GM23248 (cell line): ENCODE measurements around the gene ZNF783. TPM values are rescaled to one million over a fixed set of nuclear protein-coding genes. Genes with fewer than 3 reads are reported as not detected.

Experiments
- DNase-seq: peaks from one replicate; pipeline ENCODE4 v3.0.0-alpha.2; 2015
- H2AFZ ChIP-seq: fragments of 200-600 bp; sonication (generic); 2 replicates; pipeline ENCODE4 v1.6.1; 2016; ENCODE audit warnings: antibody characterized with exemption
- H3F3A ChIP-seq: fragments of 200-600 bp; sonication (generic); 2 replicates; pipeline ENCODE4 v1.6.1; 2016; ENCODE audit warnings: mild to moderate bottlenecking, antibody characterized with exemption, mixed run types; ENCODE audit not compliant: insufficient read depth
- H3K27ac ChIP-seq: fragments of 200-600 bp; sonication (generic); 2 replicates; pipeline ENCODE4 v1.5.1; 2016; ENCODE audit warnings: mild to moderate bottlenecking
- H3K27me3 ChIP-seq: fragments of 200-600 bp; sonication (generic); replicated peaks from 2 replicates; pipeline ENCODE4 v1.6.1; 2016; ENCODE audit warnings: mild to moderate bottlenecking; ENCODE audit not compliant: insufficient read depth
- H3K36me3 ChIP-seq: fragments of 200-600 bp; sonication (generic); 2 replicates; pipeline ENCODE4 v1.6.1; 2016; ENCODE audit warnings: low read depth, mild to moderate bottlenecking
- H3K4me1 ChIP-seq: fragments of 200-600 bp; sonication (generic); 2 replicates; pipeline ENCODE4 v1.6.1; 2016; ENCODE audit warnings: mild to moderate bottlenecking; ENCODE audit not compliant: insufficient read depth
- H3K4me2 ChIP-seq: fragments of 200-600 bp; sonication (generic); one replicate; pipeline ENCODE4 v1.6.1; 2016; ENCODE audit warnings: mild to moderate bottlenecking; ENCODE audit not compliant: unreplicated experiment
- H3K4me3 ChIP-seq: fragments of 200-600 bp; sonication (generic); 2 replicates; pipeline ENCODE4 v1.5.1; 2016; ENCODE audit warnings: mild to moderate bottlenecking
- H3K79me2 ChIP-seq: fragments of 200-600 bp; sonication (generic); 2 replicates; pipeline ENCODE4 v1.6.1; 2016; ENCODE audit warnings: mild to moderate bottlenecking; ENCODE audit not compliant: insufficient read depth
- H3K9ac ChIP-seq: fragments of 200-600 bp; sonication (generic); 2 replicates; pipeline ENCODE4 v1.6.1; 2016; ENCODE audit warnings: mild to moderate bottlenecking
- H3K9me2 ChIP-seq: fragments of 200-600 bp; sonication (generic); 2 replicates; pipeline ENCODE4 v1.6.1; 2016; ENCODE audit warnings: mixed run types, mild to moderate bottlenecking, moderate library complexity; ENCODE audit not compliant: insufficient read depth
- H3K9me3 ChIP-seq: fragments of 200-600 bp; sonication (generic); one replicate; pipeline ENCODE4 v1.6.1; 2017; ENCODE audit warnings: low read depth
- H4K20me1 ChIP-seq: fragments of 200-600 bp; sonication (generic); 2 replicates; pipeline ENCODE4 v1.6.0; 2016; ENCODE audit not compliant: insufficient read depth
- EZH2 ChIP-seq: fragments of 200-600 bp; sonication (generic); IDR thresholded peaks from 2 replicates; pipeline ENCODE4 v1.6.1; 2018; ENCODE audit warnings: antibody characterized with exemption, mild to moderate bottlenecking; ENCODE audit not compliant: insufficient read depth, poor library complexity, severe bottlenecking
- EZH2phosphoT487 ChIP-seq: fragments of 200-600 bp; sonication (generic); IDR thresholded peaks from 2 replicates; pipeline ENCODE4 v1.6.1; 2018; ENCODE audit warnings: antibody characterized with exemption, moderate library complexity, mild to moderate bottlenecking, low read depth; ENCODE audit not compliant: insufficient read depth
- WGBS, 2 experiments: methylation state at CpG; one replicate each; pipeline ENCODE4 v1.1.6; 2015 to 2017; ENCODE audit warnings: low lambda C conversion rate in 2 of 2, low coverage in 1 of 2; ENCODE audit errors: missing lambda C conversion rate in 2 of 2; 5-methylcytosine and 5-hydroxymethylcytosine counted together
- in situ Hi-C: fragments of 300-500 bp; cut with MboI; formaldehyde crosslinking; loops from 2 replicates; pipeline ENCODE4 v1.15.0; 2020
- polyA plus RNA-seq: library from polyadenylated mRNA; unstranded; fragments of >200 nt; fragmentation: Nextera tagmentation; extraction: Ambion mirVana; gene quantifications from 2 replicates; pipeline ENCODE4 v1.2.1, GENCODE V29; 2016
- total RNA-seq: library from RNA; depleted of rRNA; stranded (reverse); fragments of >200 nt; shearing (Covaris generic); gene quantifications from 2 replicates; pipeline ENCODE4 v1.2.3, GENCODE V29; 2014

ZNF783 gene
- total and polyA plus RNA-seq, 2 experiments from 2014 or later, result 3.6 to 8.6 TPM

GRCh38 chr7:149300620-149301285, 38.8 kb downstream of the ZNF783 start:
- in situ Hi-C loops, result no loop called here

GRCh38 chr7:149302222-149302621, 40.2 kb downstream of the ZNF783 start:
- H2AFZ ChIP-seq, result no peak overlapping the region
- no peaks in the 10 kb centered on the region for H3K79me2 ChIP-seq
- no peaks in the 10 kb centered on the region for H3F3A ChIP-seq
- no peak overlapping the region for H3K27ac ChIP-seq
- no peak overlapping the region for H3K4me3 ChIP-seq
- no peaks in the 10 kb centered on the region for H3K36me3 ChIP-seq
- TF ChIP-seq EZH2 (no peak), EZH2phosphoT487 (no peak)
- no peaks in the 10 kb centered on the region for H3K9me2 ChIP-seq
- no peaks in the 10 kb centered on the region for H3K9me3 ChIP-seq
- no peak for DNase-seq
- H3K9ac ChIP-seq, result no peak overlapping the region
- no peaks in the 10 kb centered on the region for H3K4me1 ChIP-seq
- no peak overlapping the region for H3K4me2 ChIP-seq
- no peaks in the 10 kb centered on the region for H4K20me1 ChIP-seq
- WGBS, 2 experiments, result 57 to 59% methylated on average over 12 of the region's 12 CpGs
- in situ Hi-C loops, result no loop called here
- H3K27me3 ChIP-seq, result no peaks in the 10 kb centered on the region

More at GRCh38 chr7:149300620-149301285, 38.8 kb downstream of the ZNF783 start:
- DNase-seq, result peak; percentile 22
- Histone ChIP-seq H2AFZ (peak overlapping the region; percentile 34; the same call in 1 of the 2 replicates), H4K20me1 (no peaks in the 10 kb centered on the region), H3K9me3 (no peaks in the 10 kb centered on the region), H3K4me1 (no peaks in the 10 kb centered on the region), H3K9ac (no peak overlapping the region), H3K27me3 (no peaks in the 10 kb centered on the region), H3K27ac (no peak overlapping the region), H3F3A (no peaks in the 10 kb centered on the region), H3K4me2 (no peak overlapping the region), H3K79me2 (no peaks in the 10 kb centered on the region), H3K36me3 (no peaks in the 10 kb centered on the region), H3K4me3 (no peak overlapping the region), H3K9me2 (no peaks in the 10 kb centered on the region)
- WGBS, 2 experiments, result 46 to 49% methylated on average over 8 of the region's 8 CpGs
- TF ChIP-seq EZH2phosphoT487 (no peak), EZH2 (no peak)

- Histone ChIP-seq H3K4me3 (no peak overlapping the region), H3K36me3 (no peaks in the 10 kb centered on the region), H3K79me2 (no peaks in the 10 kb centered on the region), H3K9me2 (no peaks in the 10 kb centered on the region), H3K9me3 (no peaks in the 10 kb centered on the region), H3K27me3 (no peaks in the 10 kb centered on the region), H4K20me1 (no peaks in the 10 kb centered on the region), H3K9ac (no peak overlapping the region), H2AFZ (no peak overlapping the region), H3K4me2 (no peak overlapping the region), H3F3A (no peaks in the 10 kb centered on the region), H3K4me1 (no peaks in the 10 kb centered on the region), H3K27ac (no peak overlapping the region)
- TF ChIP-seq EZH2, result no peak
- no peak for TF ChIP-seq EZH2phosphoT487
- WGBS, 2 experiments, result 26 to 29% methylated on average over 2 of the region's 2 CpGs
- no peak for DNase-seq
- in situ Hi-C loops, result no loop called here
Observed at GRCh38 chr7:149302865-149303264, 40.9 kb downstream of the ZNF783 start.

- no peaks in the 10 kb centered on the region for H3K9me2 ChIP-seq
- H3K9ac ChIP-seq, result no peak overlapping the region
- H3K4me1 ChIP-seq, result no peaks in the 10 kb centered on the region
- H3K4me2 ChIP-seq, result no peak overlapping the region
- no peak overlapping the region for H2AFZ ChIP-seq
- TF ChIP-seq EZH2phosphoT487 (no peak), EZH2 (no peak)
- H3K4me3 ChIP-seq, result no peak overlapping the region
- H4K20me1 ChIP-seq, result no peaks in the 10 kb centered on the region
- no peaks in the 10 kb centered on the region for H3K79me2 ChIP-seq
- in situ Hi-C loops, result no loop called here
- H3K27me3 ChIP-seq, result no peaks in the 10 kb centered on the region
- no peaks in the 10 kb centered on the region for H3K36me3 ChIP-seq
- no peaks in the 10 kb centered on the region for H3F3A ChIP-seq
- WGBS, 2 experiments, result 34 to 41% methylated on average over 7 of the region's 7 CpGs
- H3K27ac ChIP-seq, result no peak overlapping the region
- no peaks in the 10 kb centered on the region for H3K9me3 ChIP-seq
- DNase-seq, result no peak
Observed at GRCh38 chr7:149304006-149304405, 42.0 kb downstream of the ZNF783 start.

- Histone ChIP-seq H3K9ac (no peak overlapping the region), H3K9me2 (no peaks in the 10 kb centered on the region), H4K20me1 (no peaks in the 10 kb centered on the region), H3F3A (no peaks in the 10 kb centered on the region), H3K36me3 (no peaks in the 10 kb centered on the region), H3K4me1 (no peaks in the 10 kb centered on the region), H3K27ac (no peak overlapping the region), H2AFZ (no peak overlapping the region), H3K9me3 (no peaks in the 10 kb centered on the region), H3K79me2 (no peaks in the 10 kb centered on the region), H3K27me3 (no peaks in the 10 kb centered on the region), H3K4me3 (no peak overlapping the region), H3K4me2 (no peak overlapping the region)
- in situ Hi-C loops, result no loop called here
- no peak for TF ChIP-seq EZH2phosphoT487
- no peak for TF ChIP-seq EZH2
- WGBS, 2 experiments, result 42 to 44% methylated on average over 4 of the region's 4 CpGs
- DNase-seq, result no peak
Observed at GRCh38 chr7:149306854-149307253, 44.9 kb downstream of the ZNF783 start.
